Fibroblast of skin of left biceps (primary cell): Measurements from ENCODE around the gene FARP1.

ENCODE experiments used
- DNase-seq, 2 experiments: peaks; one replicate each; pipeline ENCODE4 v3.0.0-alpha.2; 2013; ENCODE audit warnings: low read depth in 2 of 2

The FARP1 gene

DNA sequence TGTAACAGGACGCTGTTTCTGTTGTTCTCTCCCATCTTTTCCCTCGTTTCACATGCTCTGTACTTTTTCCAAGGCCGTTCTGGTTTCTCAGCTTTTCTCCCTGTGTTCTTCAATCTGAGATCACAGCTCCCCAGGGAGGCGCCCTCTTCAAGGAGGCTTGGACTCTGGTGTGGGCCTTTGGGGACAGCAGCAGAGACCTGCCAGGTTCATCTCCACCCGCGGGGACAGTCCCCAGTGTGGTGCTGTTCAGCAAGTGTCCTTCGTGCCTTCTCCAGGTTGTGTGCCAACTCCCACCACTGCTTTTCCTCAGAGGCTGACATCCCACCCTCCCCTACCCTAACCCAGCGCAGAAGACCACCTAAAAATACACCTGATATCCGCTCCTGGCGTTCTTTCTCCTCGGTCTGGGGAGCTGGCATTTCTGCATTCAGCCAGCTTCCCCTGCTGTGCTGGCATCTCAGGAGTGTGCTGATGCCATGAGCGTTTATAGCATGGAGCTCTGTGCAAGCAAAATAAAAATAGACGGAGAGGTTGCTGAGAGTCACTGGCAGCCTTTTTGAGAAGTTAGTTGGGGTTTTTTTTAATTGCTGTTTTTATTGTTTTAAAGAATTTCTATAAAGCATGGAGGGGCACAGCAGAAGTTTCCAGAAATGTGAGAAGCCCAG lies 284.6 kb downstream of the FARP1 start:
- DNase-seq: no peak

DNA sequence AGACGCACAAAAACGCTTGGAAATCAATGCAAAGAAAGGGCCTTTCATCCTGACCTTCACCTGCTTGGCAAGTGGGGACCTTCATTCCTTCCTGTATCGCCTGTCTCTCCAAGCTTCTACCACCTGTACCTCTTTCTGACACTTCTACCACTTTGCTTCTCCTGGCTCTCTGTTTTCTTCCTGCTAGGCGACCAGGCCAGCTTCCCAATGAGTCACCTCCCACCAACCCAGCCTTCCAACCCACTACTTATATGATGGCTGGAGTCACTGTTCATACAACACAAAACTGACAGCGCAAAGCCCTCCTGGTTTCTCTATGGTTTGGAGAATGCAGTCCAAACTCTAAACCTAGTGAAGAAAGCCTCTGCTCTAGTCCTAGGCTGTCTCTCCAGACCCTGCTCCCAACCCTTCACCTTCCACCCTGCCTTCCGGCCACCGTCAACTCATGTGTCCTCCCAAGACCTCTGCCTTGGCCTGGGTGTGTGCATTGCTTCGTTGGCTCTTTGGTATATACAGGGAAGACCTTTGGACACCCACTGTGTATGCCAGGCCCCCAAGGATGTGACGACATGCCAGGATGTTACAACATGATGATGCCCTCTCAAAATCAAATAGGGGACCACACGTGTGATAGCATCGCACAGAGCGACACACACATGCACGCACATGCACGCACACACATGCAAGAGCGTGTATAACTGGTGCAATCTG lies 285.5 kb downstream of the FARP1 start:
- DNase-seq: no peak

DNA sequence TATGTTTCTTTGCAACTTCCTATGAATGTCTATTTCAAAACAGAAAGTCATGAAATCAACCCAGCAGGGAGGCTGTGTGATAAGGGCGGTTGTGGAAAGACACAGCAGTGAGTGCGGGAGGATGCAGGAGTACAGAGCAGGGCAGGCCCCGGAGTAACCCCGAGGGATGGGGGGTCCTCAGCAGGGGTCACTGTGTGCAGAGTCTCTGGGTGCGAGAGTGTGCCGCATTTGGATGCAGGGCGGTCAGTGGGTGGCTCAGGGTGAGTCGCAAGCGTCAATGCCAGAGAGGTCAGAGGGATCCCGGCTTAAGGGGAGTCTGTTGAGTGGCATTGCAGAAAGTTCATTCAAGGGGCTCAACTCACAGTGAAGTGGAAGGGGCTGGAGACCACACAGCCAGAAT lies 286.2 kb downstream of the FARP1 start:
- no peak for DNase-seq

DNA sequence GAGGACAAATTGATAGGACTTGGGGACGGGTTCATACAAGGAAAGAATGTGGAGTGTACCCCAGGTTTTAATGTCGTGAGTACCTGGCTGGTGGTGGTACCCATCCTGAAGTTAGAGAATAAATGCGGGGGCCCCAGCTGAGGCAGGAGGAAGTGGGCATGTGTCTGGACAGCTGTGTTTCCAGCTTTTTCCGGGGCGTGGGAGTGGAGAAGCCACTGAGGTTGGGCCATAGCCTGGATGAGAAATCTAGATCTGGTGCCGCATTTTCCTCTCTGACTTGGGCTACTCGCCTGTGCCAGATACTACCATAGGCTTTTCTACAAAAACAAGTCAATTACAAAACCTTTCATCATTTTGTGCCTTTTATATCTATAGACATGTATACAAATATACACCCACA lies 286.6 kb downstream of the FARP1 start:
- no peak for DNase-seq

DNA sequence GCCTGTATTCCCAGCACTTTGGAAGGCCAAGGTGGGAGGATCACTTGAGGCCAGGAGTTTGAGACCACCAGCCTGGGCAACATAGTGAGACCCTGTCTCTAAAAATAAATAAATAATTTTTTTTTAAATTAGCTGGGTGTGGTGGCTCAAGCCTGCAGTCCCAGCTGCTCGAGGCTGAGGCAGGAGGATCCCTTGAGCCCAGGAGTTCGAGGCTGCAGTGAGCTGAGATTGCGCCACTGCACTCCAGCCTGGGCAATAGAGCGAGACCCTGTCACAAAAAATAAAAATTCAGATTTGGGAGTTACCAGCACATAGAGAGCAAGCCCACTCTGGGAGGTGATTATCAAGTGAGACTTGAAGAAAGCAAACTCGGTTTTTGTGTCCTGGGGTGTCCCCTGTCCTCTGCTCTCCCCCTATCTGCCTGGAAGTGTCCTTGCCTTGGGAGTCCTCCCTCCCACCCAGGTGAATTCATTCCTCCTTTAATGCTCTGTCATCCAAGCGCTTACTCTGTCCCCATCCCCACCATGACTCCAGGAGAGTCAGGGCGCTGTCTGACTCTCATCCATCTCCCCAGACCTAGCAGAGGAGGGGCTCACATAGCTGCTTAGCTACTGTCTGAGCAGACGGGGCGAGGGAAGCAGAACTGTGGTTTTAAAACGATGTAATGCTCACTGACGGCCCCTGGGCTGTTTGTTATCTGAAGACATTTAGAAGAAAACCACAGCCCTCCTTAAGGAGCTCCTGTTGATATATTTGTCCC lies 287.3 kb downstream of the FARP1 start:
- DNase-seq: no peak

DNA sequence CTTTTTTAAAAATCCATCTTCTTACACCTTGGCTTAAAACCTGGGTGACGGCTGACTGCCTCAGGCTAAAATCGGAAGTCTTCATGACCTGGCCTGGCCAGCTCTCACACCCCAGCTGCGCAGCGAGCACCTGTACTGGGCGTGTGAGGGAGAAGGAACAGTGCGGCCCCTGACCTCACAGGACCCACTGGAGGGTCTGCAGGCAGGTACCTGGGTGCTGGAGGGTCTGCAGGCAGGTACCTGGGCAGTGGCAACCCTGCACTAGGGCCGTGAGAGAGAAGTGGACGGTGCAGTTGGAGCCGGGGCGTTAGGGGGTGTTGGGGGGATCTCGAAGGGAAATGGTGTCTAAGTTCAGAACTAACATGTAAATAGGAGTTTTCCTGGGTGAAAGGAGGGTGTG lies 289.7 kb downstream of the FARP1 start:
- DNase-seq: no peak

DNA sequence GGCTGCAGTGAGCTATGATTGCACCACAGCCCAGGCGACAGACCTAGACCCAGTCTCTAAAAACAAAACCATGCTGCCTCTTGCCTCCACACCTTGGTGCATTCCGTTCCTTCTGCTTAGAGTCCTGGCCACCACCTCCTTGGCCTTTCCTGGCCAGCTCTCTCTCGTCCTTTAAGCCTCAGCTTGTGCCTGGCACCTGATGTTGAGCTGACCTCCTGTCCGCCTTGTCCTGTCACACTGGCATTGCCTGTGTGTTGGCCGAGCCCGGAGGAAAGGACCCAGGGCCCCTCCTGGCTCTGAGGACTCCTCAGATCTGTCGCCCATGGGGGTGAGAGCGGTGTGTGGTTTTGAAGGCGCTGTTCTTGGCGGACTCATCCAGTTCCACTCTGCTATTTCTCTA lies 290.8 kb downstream of the FARP1 start:
- DNase-seq: no peak

DNA sequence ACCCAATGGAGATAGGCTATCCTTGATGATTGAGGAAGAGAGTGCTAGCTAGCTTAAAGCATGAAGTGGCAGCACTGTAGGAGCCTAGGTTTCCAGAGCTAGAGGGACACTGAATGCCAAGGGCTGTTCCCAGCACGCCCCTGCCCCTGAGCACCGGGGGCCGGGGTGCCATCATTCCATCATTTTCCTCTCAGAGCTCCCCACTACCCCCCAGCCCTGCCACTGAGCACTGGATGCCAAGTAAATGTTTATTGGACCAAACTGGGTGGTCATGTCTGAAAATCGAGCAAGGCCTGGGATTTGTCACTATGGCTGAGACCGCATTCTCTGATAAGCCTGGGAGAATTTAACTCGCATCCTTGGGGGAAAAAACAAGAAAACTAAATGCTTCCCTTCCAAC lies 291.2 kb downstream of the FARP1 start:
- no peak for DNase-seq

DNA sequence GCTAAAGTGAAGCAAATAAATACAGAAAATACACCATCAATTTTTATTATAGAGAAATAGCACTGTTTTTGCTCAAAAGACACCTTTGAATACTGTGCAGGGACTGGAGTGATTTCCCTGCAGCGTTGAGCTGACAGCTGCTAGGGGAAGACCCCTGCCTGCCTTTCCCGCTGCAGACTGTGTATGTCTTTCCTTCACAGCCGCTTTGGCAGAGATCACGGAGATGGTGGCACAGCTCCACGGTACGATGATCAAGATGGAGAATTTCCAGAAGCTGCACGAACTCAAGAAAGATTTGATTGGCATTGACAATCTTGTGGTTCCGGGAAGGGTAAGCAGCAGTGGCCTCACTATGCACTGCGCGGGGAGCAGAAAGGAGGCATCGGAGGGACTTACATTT lies 292.5 kb downstream of the FARP1 start:
- no peak for DNase-seq

DNA sequence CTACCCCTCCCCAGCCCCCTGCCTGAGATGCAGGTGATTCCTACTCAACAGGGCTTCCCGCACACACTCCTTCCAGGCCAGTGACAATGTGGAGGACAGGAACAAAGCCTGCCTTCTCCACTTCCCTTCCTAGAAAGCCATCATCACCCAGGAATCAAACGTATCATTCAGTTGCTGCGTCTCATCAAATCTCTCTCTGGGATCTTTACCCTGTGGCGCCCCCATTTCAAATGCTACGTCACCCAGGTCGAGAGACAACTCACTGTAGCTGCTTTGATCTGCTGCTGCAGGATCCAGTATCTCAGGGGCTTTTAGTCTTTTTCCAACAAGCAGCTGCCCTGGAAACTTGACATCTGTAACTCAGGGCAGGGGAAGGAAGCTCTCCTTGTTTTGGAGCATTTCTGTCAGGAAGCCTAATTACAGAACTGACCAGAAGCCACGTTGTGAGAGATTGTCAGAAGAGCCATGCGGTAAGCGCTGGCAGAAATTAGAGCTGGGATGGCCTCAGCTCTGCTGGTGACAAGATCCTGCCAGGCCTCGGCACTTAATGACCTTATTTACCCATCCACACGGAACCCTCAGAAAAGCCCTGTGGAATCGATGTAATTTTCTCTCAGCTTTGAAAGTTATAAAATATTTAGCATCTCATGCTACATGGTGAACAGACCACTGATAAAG lies 293.5 kb downstream of the FARP1 start:
- no peak for DNase-seq

DNA sequence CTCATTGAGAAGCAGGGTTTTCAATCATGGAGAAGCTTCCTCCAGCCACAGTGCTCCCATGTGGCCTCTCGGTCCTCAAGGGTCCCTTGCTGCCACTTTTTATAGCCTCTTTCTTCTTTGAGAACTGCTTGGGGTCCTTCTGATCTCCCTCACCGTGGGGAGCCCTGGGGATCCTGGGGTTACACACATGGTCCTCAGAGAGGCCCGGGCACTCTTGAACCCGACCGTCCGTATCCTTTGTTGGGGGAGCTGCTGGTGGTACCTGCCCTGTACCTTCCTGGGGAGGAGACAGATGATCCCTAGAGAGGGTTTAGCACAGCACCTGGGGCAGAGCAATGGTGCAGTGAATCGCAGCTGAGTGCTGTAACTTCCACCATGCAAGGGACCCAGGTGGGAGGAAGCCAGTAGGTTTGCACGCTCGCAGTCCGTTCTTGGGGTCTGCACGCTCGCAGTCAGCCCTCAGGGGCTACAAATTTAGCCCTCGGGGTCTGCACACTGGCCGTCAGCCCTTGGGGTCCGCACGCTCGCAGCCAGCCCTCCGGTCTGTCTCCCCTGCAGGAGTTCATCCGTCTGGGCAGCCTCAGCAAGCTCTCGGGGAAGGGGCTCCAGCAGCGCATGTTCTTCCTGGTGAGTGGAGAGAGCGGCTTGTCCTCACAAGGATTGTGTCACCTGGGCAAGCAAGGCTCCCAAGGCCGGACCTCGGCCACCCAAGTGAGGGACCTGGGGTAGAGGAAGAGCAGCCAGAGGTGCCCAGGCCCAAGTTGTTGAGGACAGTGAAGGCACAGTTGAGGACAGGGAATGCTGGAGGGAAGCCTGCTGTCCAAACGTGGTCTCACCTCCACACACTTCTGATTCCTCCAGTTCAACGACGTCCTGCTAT lies 295.6 kb downstream of the FARP1 start:
- DNase-seq: no peak

DNA sequence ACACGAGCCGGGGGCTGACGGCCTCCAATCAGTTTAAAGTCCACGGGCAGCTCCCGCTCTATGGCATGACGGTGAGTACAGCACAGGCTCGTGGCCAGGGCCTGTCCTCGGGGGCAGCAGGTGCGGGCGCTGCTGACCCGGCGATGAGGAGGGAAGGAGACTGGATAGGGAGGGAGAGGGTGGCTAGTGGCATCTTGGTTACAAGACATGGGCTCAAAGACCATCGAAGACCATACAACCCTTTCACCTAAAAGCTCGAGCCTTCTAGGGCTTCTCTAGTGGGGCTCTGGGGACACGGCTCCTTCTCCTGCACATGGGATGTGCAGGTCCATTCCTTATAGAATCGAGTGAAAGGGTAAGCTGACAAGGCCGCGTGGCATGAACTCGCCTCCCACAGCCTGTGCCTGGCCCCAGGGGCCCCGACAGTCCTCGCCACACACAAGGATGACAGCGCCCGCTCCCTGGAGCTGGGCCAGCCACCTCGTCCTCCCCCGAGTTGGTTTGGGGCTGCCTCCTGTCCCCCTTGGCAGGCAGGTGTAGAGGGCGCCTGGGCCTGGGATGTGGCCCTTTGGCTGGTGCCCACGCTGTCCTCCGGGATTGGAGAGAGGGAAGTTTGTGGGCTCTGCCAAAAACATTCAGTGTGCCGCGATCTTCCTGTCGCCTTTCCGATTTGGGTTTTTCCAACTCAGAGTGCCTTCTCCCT lies 296.4 kb downstream of the FARP1 start:
- no peak for DNase-seq

DNA sequence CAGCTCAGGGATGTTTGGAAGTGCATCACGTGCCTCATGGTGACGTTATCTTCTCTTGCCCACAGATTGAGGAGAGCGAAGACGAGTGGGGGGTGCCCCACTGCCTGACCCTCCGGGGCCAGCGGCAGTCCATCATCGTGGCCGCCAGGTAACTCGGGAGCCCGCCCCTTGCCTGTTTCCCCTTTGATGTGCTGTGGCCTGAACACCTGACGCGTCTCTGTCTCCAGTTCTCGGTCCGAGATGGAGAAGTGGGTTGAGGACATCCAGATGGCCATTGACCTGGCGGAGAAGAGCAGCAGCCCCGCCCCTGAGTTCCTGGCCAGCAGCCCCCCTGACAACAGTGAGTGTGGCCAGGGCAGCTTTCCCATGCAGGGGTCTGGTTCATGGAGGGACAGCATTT lies 297.0 kb downstream of the FARP1 start:
- no peak for DNase-seq

DNA sequence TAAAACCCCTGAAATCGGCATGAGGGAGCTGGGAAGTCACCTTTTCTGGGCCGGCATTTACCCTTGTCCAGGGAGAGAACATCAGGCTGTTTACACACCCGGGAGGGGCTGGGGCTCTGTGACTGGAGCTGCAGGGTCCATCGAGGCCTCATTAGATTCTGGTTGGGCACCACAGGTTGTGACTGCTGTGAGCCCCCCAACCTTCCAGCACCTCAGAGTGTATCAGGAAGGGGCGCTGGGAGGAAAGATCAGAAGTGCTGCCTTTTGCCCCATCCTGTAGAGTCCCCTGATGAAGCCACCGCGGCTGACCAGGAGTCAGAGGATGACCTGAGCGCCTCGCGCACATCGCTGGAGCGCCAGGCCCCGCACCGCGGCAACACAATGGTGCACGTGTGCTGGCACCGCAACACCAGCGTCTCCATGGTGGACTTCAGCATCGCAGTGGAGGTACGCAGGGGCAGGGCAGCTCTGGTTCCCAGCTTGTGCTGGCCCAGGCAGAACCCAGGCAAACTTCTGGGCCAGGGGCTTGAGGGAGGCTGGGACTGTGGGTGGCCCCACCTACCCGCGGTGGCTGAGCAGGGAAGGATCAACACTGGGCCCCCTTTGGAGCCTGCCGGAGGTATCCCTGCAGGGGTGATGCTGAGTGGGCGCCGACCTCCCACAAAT lies 297.6 kb downstream of the FARP1 start:
- DNase-seq: no peak

DNA sequence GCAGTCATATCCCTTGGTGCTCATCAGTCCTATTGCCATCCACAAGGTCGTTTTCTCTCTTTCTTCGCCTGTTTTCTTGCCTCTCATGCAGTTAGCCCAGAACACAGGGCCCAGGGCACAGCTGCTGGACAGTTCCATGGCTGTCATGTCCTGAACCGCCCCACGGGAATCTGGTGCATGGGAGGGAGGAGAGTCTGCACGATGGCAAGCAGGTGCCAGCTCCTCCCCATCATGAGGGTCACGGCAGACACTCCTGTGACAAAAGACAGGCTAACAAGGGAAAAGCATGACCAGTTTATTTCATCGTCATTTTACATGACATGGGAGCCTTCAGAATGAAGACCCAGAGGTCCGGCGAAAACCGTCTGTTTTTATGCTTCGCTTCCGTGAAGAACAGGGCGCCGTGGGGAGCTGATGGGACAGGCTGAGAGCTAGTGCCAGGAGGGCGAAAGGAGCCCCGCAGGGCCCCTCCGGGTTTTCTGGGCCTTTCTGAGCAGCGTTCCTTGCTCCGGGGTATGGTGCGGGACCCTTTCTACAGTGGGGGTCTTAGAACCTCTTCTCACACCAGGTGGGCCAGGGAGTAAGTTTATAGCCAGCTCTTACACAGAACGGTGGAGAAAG lies 298.3 kb downstream of the FARP1 start:
- DNase-seq: no peak

DNA sequence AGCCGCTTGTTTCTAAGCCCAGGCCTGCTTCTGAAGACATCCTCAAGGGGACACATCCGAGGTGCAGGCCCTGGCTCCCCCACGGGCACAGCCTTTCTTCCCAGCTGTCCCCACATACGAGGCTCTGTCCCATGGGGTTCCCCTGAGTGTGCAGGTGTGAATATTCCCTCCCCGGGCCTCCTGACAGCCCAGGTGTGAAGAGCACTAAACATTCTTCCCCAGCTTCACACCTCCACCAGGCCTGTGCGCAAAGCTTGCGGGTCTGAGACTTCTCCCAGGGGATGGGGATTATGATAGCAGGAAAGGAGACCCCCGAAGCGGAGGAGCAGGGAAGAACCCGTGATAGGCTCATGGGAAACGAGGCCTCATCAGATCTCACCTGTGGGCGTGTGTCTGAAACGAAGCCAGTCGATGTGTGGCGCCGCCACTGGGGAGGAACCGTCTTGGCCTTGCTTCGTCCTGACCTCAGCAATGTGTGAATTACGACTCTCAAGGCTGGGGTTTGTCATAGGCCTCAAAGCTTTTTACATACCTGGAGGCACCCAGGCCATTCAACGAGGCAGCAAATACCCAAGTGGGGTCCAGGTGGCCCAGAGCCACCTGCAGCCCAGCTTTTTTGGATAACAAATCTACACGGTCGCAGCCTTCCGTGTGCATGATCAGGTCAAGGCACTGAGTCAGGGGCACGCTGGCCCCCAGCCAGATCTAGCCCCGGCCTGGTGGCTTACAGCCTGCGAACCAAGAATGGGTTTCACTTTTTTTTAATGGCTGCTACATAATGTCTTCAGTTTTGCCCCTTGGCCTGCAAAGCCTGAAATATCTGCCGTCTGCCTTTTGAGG lies 299.7 kb downstream of the FARP1 start:
- no peak for DNase-seq

DNA sequence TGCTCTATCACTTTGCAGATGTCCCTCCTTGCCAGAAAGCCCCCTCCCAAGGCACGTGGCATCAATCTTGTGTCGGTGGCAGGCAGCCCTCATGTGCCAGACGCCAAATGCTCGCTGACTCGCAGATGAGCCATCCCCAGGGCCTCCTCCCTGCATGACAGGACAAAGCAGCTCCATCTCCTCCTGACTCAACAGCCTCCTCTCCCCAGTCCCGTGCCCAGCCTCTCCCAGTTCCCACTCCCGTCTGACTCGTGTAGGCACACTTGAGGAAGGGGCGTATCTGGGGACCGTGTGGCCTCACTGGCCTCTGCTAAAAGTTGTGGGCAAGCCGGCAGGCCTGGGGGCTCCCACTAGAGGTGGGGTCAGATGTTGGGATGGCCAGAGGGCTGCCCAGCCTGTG lies 300.4 kb downstream of the FARP1 start:
- DNase-seq: peak in 1 of 2 experiments; percentile 34

DNA sequence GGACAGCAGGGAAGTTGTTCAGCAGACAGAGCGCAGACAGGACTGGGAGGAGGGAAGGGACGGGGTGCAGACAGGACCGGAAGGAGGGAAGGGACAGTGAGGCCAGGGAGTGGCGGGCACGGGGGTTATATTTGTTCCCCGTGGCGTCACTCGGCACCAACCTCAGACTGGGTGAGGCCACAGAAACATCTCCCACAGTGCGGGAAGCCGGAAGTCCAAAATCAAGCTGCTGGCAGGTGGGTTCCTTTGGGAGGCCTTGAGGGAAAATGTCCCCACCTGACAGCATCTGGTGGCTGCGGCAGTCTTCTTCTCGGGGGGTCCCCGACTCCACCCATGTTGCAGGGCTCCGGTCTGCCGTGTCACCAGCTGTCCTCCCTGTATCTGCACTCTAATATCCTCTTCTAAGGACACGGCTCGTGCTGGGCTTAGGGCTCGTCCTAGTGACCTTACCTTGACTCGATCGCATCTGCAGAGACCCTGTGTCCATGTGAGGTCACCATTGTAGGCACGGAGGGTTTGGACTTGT lies 301.0 kb downstream of the FARP1 start:
- no peak for DNase-seq

DNA sequence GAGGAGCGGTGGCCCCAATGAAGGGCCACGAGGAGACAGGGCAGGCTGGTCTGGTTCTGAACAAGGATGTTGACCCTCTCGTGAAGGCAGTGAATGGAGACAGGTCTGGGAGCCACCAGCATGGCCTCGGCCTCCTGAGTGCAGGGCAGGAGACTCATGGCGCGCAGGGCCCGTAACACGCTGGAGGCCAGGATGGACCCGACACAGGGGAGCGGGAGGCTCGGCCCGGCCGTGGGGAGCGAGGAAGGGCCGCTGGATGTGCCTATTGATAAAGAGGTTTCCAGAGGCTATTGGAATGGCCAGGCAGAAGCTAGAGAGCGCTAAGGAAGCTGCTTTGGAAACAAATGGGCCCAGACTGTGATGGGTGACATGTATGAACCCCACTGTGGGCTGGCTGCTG lies 301.5 kb downstream of the FARP1 start:
- DNase-seq: no peak
